Lung (tissue), 13 donors: Measurements from ENCODE around the gene BBOF1. TPM values are rescaled to one million over a fixed set of nuclear protein-coding genes. Genes with fewer than 3 reads are reported as not detected.
"Not testable (repeated sequence)": the region's sequence is repeated elsewhere in the genome, so short reads cannot be mapped to it uniquely, and the experiment has no call there.

ENCODE experiments used
- ATAC-seq: fragments of 200-7000 bp; cut with Tn5 transposase; one replicate; pipeline ENCODE4 v1.9.1; 2020; ENCODE audit warnings: moderate number of reproducible peaks; ENCODE audit not compliant: insufficient read depth, low FRiP score
- DNase-seq, 3 donors: peaks; one replicate each; pipeline ENCODE4 v3.0.0-alpha.2; 2013 to 2017
- H3K27ac ChIP-seq, 2 donors: one replicate each; pipeline ENCODE4 v1.5.1; 2013; ENCODE audit warnings: mild to moderate bottlenecking in 2 of 2, moderate library complexity in 2 of 2, control low read depth in 1 of 2, inconsistent platforms in 1 of 2, low read depth in 1 of 2, low read length in 1 of 2
- H3K27me3 ChIP-seq, 3 donors: one replicate each; pipeline ENCODE4 v1.5.1; 2013; ENCODE audit warnings: low read length in 2 of 3; ENCODE audit not compliant: control insufficient read depth in 3 of 3, insufficient read depth in 3 of 3
- H3K36me3 ChIP-seq, 4 donors: one replicate each; pipeline ENCODE4 v1.5.1; 2013; ENCODE audit warnings: low read length in 4 of 4, mild to moderate bottlenecking in 1 of 4, moderate library complexity in 1 of 4; ENCODE audit not compliant: control insufficient read depth in 4 of 4, insufficient read depth in 4 of 4
- H3K4me1 ChIP-seq, 5 donors: one replicate each; pipeline ENCODE4 v1.5.1; 2013; ENCODE audit warnings: low read length in 5 of 5, mild to moderate bottlenecking in 2 of 5, moderate library complexity in 1 of 5; ENCODE audit not compliant: control insufficient read depth in 5 of 5, insufficient read depth in 5 of 5
- H3K4me3 ChIP-seq: one replicate; pipeline ENCODE4 v1.5.1; 2013; ENCODE audit warnings: mild to moderate bottlenecking, control low read depth, moderate library complexity
- H3K9ac ChIP-seq, 2 donors: one replicate each; pipeline ENCODE4 v1.5.1; 2013; ENCODE audit warnings: low read length in 2 of 2, control low read depth in 1 of 2; ENCODE audit not compliant: insufficient read depth in 1 of 2
- H3K9me3 ChIP-seq, 4 donors: one replicate each; pipeline ENCODE4 v1.5.1; 2013; ENCODE audit warnings: low read length in 3 of 4, mild to moderate bottlenecking in 1 of 4, moderate library complexity in 1 of 4; ENCODE audit not compliant: control insufficient read depth in 4 of 4, insufficient read depth in 3 of 4
- WGBS, 2 donors: extraction: QIAGEN DNeasy Blood & Tissue Kit; methylation state at CpG; one replicate each; pipeline ENCODE4 v1.1.7; 2013; 5-methylcytosine and 5-hydroxymethylcytosine counted together
- polyA plus RNA-seq, 2 donors: library from polyadenylated mRNA; stranded (reverse); fragments of 200-250 nt; gene quantifications; one replicate each; pipeline ENCODE4 v1.2.1, GENCODE V29; 2013
- small RNA-seq: library from RNA; depleted of rRNA; stranded (forward); fragments of <200 nt; gene quantifications from one replicate; pipeline ENCODE3, GENCODE V24; 2014; ENCODE audit warnings: low replicate concordance
- total RNA-seq, 2 donors: library from RNA; depleted of rRNA in 1 of 2; stranded (reverse); fragments of >200 nt in 1 of 2; gene quantifications; one replicate each; pipeline ENCODE4 v1.2.1, GENCODE V29; 2014 to 2021
- TF ChIP-seq, protein P1 (sequence below): IDR thresholded peaks from 2 replicates; pipeline ENCODE4 v1.5.1; 2012; ENCODE audit warnings: mild to moderate bottlenecking; ENCODE audit errors: control extremely low read depth, extremely low read depth
- donor health status: control.
- donor health status: control.
- donor health status: Bipolar disorder and iron deficiency.
- donor health status: healthy.
- donor health status: DM: yes; HTN: yes; CAD: no.

The BBOF1 gene
- total and polyA plus RNA-seq, 4 donors, result 6.6 to 23.1 (median 10.4) TPM

DNA sequence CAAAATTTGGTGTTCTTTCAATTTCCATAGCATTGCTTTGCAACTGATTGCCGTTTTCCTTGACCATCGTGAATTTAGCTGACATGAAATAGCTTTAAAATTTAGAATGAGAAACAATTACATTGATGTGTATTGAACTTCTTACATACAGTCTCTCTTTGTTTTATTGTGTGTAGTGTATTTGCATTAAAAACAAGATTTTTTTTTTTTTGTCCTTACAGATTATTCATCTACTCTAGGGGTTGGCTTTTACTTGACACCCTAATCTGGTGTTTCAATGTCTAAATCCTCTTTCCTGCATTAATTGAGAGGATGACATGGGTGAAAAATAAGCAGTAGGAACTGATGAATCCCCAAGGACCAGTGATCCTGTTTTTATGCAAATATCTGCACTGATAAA lies 86.2 kb downstream of the BBOF1 start:
- Histone ChIP-seq H3K4me1 (no peaks in the 10 kb centered on the region), H3K9me3 (no peaks in the 10 kb centered on the region), H3K4me3 (no peak overlapping the region), H3K27ac (no peak overlapping the region), H3K36me3 (peaks cover 0 to 7% (median 5%) of the 10 kb centered on the region in 4 donors), H3K27me3 (no peaks in the 10 kb centered on the region), H3K9ac (no peak overlapping the region)
- TF ChIP-seq, protein P1, sequence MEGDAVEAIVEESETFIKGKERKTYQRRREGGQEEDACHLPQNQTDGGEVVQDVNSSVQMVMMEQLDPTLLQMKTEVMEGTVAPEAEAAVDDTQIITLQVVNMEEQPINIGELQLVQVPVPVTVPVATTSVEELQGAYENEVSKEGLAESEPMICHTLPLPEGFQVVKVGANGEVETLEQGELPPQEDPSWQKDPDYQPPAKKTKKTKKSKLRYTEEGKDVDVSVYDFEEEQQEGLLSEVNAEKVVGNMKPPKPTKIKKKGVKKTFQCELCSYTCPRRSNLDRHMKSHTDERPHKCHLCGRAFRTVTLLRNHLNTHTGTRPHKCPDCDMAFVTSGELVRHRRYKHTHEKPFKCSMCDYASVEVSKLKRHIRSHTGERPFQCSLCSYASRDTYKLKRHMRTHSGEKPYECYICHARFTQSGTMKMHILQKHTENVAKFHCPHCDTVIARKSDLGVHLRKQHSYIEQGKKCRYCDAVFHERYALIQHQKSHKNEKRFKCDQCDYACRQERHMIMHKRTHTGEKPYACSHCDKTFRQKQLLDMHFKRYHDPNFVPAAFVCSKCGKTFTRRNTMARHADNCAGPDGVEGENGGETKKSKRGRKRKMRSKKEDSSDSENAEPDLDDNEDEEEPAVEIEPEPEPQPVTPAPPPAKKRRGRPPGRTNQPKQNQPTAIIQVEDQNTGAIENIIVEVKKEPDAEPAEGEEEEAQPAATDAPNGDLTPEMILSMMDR, result no peak
- ATAC-seq (no peak), DNase-seq (no peak)
- WGBS, 2 donors, result 95% methylated on average over 2 of the region's 2 CpGs

- DNase-seq, result no peak
- Histone ChIP-seq H3K4me1 (no peaks in the 10 kb centered on the region), H3K9ac (no peak overlapping the region), H3K27ac (no peak overlapping the region), H3K9me3 (no peaks in the 10 kb centered on the region), H3K36me3 (peaks cover 2 to 4% (median 3%) of the 10 kb centered on the region in 4 donors), H3K4me3 (no peak overlapping the region), H3K27me3 (no peaks in the 10 kb centered on the region)
- TF ChIP-seq, protein P1, result no peak
- no peak for ATAC-seq
- 88 to 91% methylated on average over 1 of the region's 1 CpG for WGBS, 2 donors
Observed at GRCh38 chr14:74109369-74109768, 90.2 kb downstream of the BBOF1 start.

DNA sequence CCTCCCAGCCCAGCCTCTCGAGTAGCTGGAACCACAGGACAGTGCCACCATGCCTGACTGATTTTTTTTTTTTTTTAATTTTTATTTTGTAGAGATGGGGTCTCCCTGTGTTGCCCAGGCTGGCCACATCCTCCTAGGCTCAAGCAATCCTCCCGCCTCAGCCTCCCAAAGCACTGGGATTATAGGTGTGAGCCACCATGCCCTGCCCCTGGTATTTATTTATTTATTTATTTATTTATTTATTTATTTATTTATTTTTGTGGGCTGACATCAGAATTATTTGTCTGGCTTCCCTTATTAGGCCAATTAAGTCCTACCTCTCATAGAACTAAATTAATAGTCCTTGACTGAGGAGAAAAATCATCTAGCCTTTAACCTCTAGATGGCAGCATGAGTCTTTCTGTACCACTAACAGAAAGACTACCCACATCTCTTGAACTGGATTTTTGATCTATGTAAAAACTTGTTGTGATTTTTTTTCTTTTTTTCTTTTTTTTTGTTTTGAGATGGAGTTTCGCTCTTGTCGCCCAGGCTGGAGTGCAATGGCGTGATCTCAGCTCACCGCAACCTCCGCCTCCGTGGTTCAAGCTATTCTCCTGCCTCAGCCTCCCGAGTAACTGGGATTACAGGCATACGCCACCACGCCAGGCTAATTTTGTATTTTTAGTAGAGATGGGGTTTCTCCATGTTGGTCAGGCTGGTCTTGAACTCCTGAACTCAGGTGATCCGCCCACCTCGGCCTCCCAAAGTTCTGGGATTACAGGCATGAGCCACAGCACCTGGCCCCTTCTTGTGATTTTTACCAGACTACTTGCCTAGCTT lies 92.5 kb downstream of the BBOF1 start:
- WGBS, 2 donors, result 91 to 96% methylated on average over 13 of the region's 13 CpGs
- H3K9me3 ChIP-seq, ATAC-seq, H3K4me3 ChIP-seq, H3K27me3 ChIP-seq, H3K4me1 ChIP-seq, H3K27ac ChIP-seq, H3K36me3 ChIP-seq, H3K9ac ChIP-seq: not testable (repeated sequence)
- TF ChIP-seq, protein P1, result peak; percentile 39
- DNase-seq, result peak in 2 of 3 donors; percentile 71 to 79

Small RNA genes within 50 kb of the gene (small RNA-seq; reads per million reads assigned to genes)
- not detected for gene AC005480.2

Other genes starting within 250 kb of the BBOF1 start
- 10 to 100 TPM; 10.3 to 13.9 TPM for gene PTGR2, start 167.5 kb upstream of the BBOF1 start, total RNA-seq
- gene PTGR2, start 167.5 kb upstream of the BBOF1 start, polyA plus RNA-seq, result 1 to 10 TPM; 5.7 to 8.8 TPM
- 10 to 100 TPM; 39.2 to 76.1 TPM for gene ZNF410, start 132.5 kb upstream of the BBOF1 start, total RNA-seq
- 10 to 100 TPM; 31.5 to 31.6 TPM for gene ZNF410, start 132.5 kb upstream of the BBOF1 start, polyA plus RNA-seq
- 1 to 10 TPM; 4.6 to 9.7 TPM for gene FAM161B, start 69.3 kb upstream of the BBOF1 start, total RNA-seq
- 1 to 10 TPM; 1.9 to 2.2 TPM for gene FAM161B, start 69.3 kb upstream of the BBOF1 start, polyA plus RNA-seq
- 10 to 100 TPM; 22.5 to 23.4 TPM for gene COQ6, start 69.0 kb upstream of the BBOF1 start, total RNA-seq
- 10 to 100 TPM; 17.6 to 20.4 TPM for gene COQ6, start 69.0 kb upstream of the BBOF1 start, polyA plus RNA-seq
- 10 to 100 TPM; 11.9 to 18.4 TPM for gene ENTPD5, start 61 bp upstream of the BBOF1 start, total RNA-seq
- gene ENTPD5, start 61 bp upstream of the BBOF1 start, polyA plus RNA-seq, result 1 to 10 TPM; 5.5 to 6.6 TPM
- 10 to 100 TPM; 29.3 to 43.3 TPM for gene ALDH6A1, start 65.1 kb downstream of the BBOF1 start, total RNA-seq
- gene ALDH6A1, start 65.1 kb downstream of the BBOF1 start, polyA plus RNA-seq, result 10 to 100 TPM in 1 of 2 donors, 1 to 10 TPM in 1; 8.7 to 13.0 TPM
- gene LIN52, start 65.6 kb downstream of the BBOF1 start, total RNA-seq, result 10 to 100 TPM in 1 of 2 donors, 1 to 10 TPM in 1; 9.0 to 13.7 TPM
- gene LIN52, start 65.6 kb downstream of the BBOF1 start, polyA plus RNA-seq, result 1 to 10 TPM; 7.1 to 7.4 TPM
- not detected for gene VSX2, start 220.1 kb downstream of the BBOF1 start, total RNA-seq
- gene VSX2, start 220.1 kb downstream of the BBOF1 start, polyA plus RNA-seq, result not detected